ENCODE results near the gene NLRP5.

Gene NLRP5

DNA sequence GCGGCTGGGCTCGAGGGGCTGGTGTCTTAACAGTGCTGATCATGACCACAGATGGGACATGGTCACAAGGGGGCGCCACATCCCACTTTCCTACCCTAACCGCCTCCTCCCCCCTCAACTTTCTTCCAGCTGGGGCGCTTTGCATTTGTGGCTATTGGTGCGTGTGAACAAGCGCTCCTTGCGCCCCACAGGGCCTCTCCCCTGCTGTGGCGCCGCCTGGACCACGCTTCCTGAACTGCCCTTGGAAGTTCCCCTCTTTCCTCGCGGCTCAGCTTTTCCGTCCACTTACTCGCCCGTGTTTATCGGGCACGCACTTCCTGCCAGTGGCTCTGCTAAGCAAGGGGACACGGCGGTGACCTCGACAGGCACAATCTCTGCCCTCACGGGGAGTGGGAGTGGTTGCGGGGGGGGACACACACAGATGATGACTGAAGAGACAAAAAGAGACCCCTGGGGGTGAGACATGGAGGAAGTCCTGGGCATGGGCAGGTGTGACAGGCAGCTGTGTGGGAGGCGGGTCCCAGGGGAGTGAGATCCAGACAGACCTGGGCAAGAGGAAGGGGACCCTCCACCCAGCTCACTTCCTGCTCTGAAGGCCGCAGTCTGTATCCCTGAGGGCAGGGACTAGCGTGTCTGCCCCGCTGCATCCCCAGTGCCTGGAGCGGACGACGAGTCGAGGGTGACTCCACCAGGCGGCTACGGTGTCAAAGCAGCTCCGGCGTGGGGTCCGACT lies 94.3 kb downstream of the NLRP5 start (continued):
- TF ChIP-seq, protein P1, sequence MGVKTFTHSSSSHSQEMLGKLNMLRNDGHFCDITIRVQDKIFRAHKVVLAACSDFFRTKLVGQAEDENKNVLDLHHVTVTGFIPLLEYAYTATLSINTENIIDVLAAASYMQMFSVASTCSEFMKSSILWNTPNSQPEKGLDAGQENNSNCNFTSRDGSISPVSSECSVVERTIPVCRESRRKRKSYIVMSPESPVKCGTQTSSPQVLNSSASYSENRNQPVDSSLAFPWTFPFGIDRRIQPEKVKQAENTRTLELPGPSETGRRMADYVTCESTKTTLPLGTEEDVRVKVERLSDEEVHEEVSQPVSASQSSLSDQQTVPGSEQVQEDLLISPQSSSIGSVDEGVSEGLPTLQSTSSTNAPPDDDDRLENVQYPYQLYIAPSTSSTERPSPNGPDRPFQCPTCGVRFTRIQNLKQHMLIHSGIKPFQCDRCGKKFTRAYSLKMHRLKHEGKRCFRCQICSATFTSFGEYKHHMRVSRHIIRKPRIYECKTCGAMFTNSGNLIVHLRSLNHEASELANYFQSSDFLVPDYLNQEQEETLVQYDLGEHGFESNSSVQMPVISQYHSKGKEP (tag by site-specific recombination; IDR thresholded peaks at IDR 0.05), result peak; percentile 41; the same call in 1 of the 2 replicates
- TF ChIP-seq ZNF677 (tag by site-specific recombination; IDR thresholded peaks at IDR 0.05), result no peak
- TF ChIP-seq, protein P2, sequence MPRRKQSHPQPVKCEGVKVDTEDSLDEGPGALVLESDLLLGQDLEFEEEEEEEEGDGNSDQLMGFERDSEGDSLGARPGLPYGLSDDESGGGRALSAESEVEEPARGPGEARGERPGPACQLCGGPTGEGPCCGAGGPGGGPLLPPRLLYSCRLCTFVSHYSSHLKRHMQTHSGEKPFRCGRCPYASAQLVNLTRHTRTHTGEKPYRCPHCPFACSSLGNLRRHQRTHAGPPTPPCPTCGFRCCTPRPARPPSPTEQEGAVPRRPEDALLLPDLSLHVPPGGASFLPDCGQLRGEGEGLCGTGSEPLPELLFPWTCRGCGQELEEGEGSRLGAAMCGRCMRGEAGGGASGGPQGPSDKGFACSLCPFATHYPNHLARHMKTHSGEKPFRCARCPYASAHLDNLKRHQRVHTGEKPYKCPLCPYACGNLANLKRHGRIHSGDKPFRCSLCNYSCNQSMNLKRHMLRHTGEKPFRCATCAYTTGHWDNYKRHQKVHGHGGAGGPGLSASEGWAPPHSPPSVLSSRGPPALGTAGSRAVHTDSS (tag by site-specific recombination; IDR thresholded peaks at IDR 0.05), result no peak
- TF ChIP-seq MYNN (tag by site-specific recombination; IDR thresholded peaks at IDR 0.05; ENCODE audit: borderline replicate concordance), result no peak
- TF ChIP-seq ZNF501 (tag by site-specific recombination; IDR thresholded peaks at IDR 0.05), result peak; percentile 51; the same call in 1 of the 2 replicates
- no peak for TF ChIP-seq ZNF626 (tag by site-specific recombination; IDR thresholded peaks at IDR 0.05)
- no peak for TF ChIP-seq HOXA7 (CRISPR knock-in tag; IDR thresholded peaks at IDR 0.05; ENCODE audit: borderline replicate concordance)
- TF ChIP-seq ZNF223 (tag by site-specific recombination; IDR thresholded peaks at IDR 0.05), result no peak
- TF ChIP-seq, protein P3, sequence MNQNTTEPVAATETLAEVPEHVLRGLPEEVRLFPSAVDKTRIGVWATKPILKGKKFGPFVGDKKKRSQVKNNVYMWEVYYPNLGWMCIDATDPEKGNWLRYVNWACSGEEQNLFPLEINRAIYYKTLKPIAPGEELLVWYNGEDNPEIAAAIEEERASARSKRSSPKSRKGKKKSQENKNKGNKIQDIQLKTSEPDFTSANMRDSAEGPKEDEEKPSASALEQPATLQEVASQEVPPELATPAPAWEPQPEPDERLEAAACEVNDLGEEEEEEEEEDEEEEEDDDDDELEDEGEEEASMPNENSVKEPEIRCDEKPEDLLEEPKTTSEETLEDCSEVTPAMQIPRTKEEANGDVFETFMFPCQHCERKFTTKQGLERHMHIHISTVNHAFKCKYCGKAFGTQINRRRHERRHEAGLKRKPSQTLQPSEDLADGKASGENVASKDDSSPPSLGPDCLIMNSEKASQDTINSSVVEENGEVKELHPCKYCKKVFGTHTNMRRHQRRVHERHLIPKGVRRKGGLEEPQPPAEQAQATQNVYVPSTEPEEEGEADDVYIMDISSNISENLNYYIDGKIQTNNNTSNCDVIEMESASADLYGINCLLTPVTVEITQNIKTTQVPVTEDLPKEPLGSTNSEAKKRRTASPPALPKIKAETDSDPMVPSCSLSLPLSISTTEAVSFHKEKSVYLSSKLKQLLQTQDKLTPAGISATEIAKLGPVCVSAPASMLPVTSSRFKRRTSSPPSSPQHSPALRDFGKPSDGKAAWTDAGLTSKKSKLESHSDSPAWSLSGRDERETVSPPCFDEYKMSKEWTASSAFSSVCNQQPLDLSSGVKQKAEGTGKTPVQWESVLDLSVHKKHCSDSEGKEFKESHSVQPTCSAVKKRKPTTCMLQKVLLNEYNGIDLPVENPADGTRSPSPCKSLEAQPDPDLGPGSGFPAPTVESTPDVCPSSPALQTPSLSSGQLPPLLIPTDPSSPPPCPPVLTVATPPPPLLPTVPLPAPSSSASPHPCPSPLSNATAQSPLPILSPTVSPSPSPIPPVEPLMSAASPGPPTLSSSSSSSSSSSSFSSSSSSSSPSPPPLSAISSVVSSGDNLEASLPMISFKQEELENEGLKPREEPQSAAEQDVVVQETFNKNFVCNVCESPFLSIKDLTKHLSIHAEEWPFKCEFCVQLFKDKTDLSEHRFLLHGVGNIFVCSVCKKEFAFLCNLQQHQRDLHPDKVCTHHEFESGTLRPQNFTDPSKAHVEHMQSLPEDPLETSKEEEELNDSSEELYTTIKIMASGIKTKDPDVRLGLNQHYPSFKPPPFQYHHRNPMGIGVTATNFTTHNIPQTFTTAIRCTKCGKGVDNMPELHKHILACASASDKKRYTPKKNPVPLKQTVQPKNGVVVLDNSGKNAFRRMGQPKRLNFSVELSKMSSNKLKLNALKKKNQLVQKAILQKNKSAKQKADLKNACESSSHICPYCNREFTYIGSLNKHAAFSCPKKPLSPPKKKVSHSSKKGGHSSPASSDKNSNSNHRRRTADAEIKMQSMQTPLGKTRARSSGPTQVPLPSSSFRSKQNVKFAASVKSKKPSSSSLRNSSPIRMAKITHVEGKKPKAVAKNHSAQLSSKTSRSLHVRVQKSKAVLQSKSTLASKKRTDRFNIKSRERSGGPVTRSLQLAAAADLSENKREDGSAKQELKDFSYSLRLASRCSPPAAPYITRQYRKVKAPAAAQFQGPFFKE (tag by site-specific recombination; IDR thresholded peaks at IDR 0.05; ENCODE audit: borderline replicate concordance), result no peak
- TF ChIP-seq ZBTB7A (tag by site-specific recombination; IDR thresholded peaks at IDR 0.05; ENCODE audit: low read depth), result no peak
- TF ChIP-seq, protein P4, sequence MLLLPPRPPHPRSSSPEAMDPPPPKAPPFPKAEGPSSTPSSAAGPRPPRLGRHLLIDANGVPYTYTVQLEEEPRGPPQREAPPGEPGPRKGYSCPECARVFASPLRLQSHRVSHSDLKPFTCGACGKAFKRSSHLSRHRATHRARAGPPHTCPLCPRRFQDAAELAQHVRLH (tag by site-specific recombination; IDR thresholded peaks at IDR 0.05), result peak; percentile 78
- no peak for TF ChIP-seq ZNF843 (tag by site-specific recombination; IDR thresholded peaks at IDR 0.05)
- TF ChIP-seq ZNF660 (tag by site-specific recombination; IDR thresholded peaks at IDR 0.05), result peak; percentile 43
- TF ChIP-seq ZBTB20 (tag by site-specific recombination; IDR thresholded peaks at IDR 0.05), result peak; percentile 40; the same call in 1 of the 2 replicates
- TF ChIP-seq PRDM1 (tag by site-specific recombination; IDR thresholded peaks at IDR 0.05), result peak; percentile 85
- no peak for TF ChIP-seq MZF1 (tag by site-specific recombination; IDR thresholded peaks at IDR 0.05; ENCODE audit: borderline replicate concordance)
- no peak for TF ChIP-seq REPIN1 (tag by site-specific recombination; IDR thresholded peaks at IDR 0.05; ENCODE audit: low read depth)
- TF ChIP-seq ZNF132 (tag by site-specific recombination; IDR thresholded peaks at IDR 0.05; ENCODE audit: borderline replicate concordance), result no peak
- TF ChIP-seq ZNF211 (tag by site-specific recombination; IDR thresholded peaks at IDR 0.05; ENCODE audit: low read depth), result no peak
- TF ChIP-seq ZNF768 (tag by site-specific recombination; IDR thresholded peaks at IDR 0.05), result peak; percentile 50; the same call in 1 of the 2 replicates
- no peak for TF ChIP-seq YY2 (tag by site-specific recombination; IDR thresholded peaks at IDR 0.05)
- no peak for TF ChIP-seq ZNF16 (tag by site-specific recombination; IDR thresholded peaks at IDR 0.05; ENCODE audit: low read depth)
- TF ChIP-seq ZNF391 (tag by site-specific recombination; IDR thresholded peaks at IDR 0.05; ENCODE audit: borderline replicate concordance, low read depth), result no peak
- TF ChIP-seq HOXD13 (CRISPR knock-in tag; IDR thresholded peaks at IDR 0.05; ENCODE audit: borderline replicate concordance), result no peak
- TF ChIP-seq ZNF423 (tag by site-specific recombination; IDR thresholded peaks at IDR 0.05), result peak; percentile 50; the same call in 1 of the 2 replicates
- TF ChIP-seq, protein P5, sequence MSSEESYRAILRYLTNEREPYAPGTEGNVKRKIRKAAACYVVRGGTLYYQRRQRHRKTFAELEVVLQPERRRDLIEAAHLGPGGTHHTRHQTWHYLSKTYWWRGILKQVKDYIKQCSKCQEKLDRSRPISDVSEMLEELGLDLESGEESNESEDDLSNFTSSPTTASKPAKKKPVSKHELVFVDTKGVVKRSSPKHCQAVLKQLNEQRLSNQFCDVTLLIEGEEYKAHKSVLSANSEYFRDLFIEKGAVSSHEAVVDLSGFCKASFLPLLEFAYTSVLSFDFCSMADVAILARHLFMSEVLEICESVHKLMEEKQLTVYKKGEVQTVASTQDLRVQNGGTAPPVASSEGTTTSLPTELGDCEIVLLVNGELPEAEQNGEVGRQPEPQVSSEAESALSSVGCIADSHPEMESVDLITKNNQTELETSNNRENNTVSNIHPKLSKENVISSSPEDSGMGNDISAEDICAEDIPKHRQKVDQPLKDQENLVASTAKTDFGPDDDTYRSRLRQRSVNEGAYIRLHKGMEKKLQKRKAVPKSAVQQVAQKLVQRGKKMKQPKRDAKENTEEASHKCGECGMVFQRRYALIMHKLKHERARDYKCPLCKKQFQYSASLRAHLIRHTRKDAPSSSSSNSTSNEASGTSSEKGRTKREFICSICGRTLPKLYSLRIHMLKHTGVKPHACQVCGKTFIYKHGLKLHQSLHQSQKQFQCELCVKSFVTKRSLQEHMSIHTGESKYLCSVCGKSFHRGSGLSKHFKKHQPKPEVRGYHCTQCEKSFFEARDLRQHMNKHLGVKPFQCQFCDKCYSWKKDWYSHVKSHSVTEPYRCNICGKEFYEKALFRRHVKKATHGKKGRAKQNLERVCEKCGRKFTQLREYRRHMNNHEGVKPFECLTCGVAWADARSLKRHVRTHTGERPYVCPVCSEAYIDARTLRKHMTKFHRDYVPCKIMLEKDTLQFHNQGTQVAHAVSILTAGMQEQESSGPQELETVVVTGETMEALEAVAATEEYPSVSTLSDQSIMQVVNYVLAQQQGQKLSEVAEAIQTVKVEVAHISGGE (tag by site-specific recombination; conservative IDR thresholded peaks at IDR 0.05; ENCODE audit: low read depth), result no peak
- no peak for TF ChIP-seq ZNF175 (tag by site-specific recombination; IDR thresholded peaks at IDR 0.05)
